HG02884 (cell line): ENCODE results near the gene SLC35E4.
"Not testable (repeated sequence)": the region's sequence is repeated elsewhere in the genome, so short reads cannot be mapped to it uniquely, and the experiment has no call there.

Experiments used
- ATAC-seq: cut with Tn5 transposase; IDR thresholded peaks from one replicate; pipeline ENCODE4 v1.9.1; 2021; ENCODE audit warnings: mild to moderate bottlenecking, moderate library complexity; ENCODE audit not compliant: unreplicated experiment

SLC35E4 gene, protein sequence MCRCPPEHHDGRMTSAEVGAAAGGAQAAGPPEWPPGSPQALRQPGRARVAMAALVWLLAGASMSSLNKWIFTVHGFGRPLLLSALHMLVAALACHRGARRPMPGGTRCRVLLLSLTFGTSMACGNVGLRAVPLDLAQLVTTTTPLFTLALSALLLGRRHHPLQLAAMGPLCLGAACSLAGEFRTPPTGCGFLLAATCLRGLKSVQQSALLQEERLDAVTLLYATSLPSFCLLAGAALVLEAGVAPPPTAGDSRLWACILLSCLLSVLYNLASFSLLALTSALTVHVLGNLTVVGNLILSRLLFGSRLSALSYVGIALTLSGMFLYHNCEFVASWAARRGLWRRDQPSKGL

DNA sequence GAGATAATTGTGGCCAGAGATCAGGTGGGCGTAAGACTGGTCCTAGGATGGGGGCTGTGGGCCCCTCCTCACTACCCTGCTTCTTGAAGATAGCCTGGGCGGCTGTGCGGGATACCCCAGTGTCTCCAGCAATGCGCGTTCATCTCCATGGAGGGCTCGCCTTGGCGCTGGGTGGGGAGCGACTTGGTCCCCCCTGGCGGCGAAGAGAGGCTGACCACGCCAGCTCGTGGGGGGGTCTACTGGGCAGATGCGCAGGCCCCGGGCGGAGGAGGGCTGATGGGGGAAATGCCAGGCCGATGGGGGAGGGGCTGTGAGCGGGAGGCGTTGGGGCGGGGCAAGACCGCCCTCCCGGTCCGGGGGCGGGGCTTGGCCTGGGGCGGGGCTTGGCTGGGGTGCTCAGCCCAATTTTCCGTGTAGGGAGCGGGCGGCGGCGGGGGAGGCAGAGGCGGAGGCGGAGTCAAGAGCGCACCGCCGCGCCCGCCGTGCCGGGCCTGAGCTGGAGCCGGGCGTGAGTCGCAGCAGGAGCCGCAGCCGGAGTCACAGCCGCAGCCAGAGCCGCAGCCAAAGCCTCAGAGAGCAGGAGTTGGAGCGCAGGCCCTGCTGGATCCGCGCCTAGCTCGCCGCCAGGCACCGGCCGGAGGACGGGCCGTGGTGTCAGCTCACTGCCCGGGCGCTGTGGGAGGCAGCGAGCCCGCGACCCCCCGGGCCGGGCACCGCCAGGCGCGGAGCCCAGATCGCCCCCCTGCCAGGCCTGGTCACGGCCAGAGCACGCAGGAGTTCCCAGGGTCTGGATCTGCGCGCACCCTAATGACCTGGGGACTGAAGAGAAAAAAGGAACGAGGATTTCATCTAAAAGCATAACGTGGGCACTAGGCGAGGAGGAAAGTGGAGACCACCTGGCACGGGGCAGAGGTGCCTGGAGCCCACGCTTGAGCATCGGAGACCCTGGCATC is at the start of gene SLC35E4:
SLC35E4 (plus strand) TSS at position 509 of the 953 bp plus-strand sequence. CDS start 670 bp downstream, outside the sequence.
- peak; percentile 51 for ATAC-seq

DNA sequence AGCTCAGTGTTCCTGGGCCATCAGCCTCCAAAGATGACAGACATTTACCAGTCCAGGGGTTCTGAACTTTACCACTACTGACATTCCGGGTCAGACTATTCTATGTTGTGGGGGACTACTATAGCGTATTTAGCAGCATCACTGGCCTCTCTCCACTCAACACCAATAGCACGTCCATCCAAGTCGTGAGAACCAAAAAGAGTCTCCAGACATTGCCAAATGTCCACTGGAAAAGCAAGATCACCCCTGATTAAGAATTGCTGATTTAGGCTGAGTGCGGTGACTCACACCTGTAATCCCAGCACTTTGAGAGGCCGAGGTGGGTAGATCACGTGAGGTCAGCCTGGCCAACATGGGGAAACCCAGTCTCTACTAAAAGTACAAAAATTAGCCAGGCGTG is 49.2 kb upstream of the SLC35E4 start:
- ATAC-seq: no peak

GRCh38 chr22:30591191-30591587 is 44.4 kb upstream of the SLC35E4 start:
- ATAC-seq: no peak

DNA sequence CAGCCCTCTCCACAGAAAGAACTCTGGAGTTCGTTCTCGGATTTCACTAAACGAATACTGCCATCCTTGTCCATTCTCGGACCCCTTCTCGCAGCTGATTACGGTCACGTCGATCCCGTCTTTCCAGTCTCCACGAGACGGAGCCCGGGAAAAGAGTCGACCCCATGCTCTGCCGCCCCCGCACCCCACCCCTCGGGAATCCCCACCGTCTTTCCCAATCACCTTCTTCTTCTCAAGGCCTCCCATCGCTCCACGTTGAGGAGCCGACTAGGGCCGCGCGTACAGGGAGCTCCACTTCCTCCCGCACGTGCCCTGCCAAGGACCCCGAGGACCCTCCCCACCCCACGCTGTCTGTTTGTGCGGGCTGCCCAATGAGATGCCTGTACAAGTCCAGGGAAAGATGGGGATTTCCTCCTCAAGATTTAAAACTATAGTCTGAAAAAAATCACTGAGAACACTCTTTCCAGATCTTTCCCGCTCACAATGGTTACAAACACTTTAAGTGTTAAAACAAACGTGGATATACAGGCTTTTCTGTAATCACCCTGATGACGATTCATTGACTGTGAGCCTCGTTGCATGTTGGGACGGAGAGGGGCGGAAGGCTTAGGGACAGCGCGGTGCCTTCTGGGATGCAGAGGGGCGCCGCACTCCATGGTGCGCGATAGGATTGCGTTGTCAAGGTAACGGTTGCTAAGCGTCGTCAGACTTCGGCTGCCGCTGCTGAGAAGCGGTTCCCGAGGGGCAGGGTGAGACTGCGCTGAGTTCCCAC is 43.8 kb upstream of the SLC35E4 start, which contains the start of gene PES1:
PES1 (minus strand) TSS at position 323 of the 772 bp plus-strand sequence; CDS start at position 246, 77 bp downstream.
- ATAC-seq: peak; percentile 87

- ATAC-seq: not testable (repeated sequence)
Measured at GRCh38 chr22:30592360-30592713, 43.2 kb upstream of the SLC35E4 start.

GRCh38 chr22:30596199-30596598 is 39.4 kb upstream of the SLC35E4 start:
- ATAC-seq: no peak

DNA sequence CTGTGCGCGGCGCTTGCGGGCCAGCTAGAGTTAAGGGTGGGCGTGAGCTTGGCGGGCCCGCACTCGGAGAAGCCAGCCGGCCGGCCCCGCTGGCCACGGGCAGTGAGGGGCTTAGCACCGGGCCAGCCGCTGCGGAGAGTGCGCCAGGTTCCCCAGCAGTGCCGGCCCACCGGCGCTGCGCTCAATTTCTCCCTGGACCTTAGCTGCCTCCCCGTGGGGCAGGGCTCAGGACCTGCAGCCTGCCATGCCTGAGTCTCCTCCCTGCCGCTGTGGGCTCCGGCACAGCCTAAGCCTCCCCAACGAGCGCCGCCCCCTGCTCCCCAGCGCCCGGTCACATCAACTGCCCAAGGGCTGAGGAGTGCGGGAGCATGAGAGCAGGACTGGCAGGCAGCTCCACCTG is 38.7 kb upstream of the SLC35E4 start:
- ATAC-seq: no peak

DNA sequence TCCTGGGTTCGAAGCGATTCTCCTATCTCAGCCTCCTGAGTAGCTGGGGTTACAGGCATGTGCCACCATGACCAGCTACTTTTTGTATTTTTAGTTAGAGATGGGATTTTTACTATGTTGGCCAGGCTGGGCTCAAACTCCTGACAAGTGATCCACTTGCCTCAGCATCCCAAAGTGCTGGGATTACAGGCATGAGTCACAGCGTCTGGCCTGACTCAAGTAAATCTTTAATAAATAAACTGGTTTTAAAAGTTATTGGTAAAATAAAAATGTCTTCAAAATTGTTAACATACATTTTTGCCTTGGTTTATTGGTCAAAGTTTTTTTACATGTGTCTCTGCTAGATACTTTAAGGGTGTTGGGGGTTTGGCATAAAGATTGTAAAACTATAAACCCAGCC is 36.6 kb upstream of the SLC35E4 start:
- ATAC-seq: no peak

GRCh38 chr22:30600921-30601320 is 34.7 kb upstream of the SLC35E4 start:
- ATAC-seq: no peak

- ATAC-seq: no peak
Measured at GRCh38 chr22:30601464-30601863, 34.1 kb upstream of the SLC35E4 start.

DNA sequence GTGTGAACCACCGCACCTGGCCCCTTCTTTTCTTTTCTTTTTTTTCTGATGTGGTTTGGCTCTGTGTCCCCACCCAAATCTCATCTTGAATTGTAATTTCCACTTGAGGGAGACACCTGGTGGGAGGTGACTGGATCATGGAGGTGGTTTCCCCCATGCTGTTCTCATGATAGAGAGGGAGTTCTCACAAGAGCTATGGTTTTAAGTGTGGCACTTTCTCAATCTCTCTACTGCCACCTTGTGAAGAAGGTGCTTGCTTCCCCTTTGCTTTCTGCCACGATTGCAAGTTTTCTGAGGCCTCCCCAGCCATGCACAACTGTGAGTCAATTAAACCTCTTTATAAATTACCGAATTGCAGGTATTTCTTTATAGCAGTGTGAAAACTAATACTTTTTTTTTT is 33.5 kb upstream of the SLC35E4 start:
- no peak for ATAC-seq

DNA sequence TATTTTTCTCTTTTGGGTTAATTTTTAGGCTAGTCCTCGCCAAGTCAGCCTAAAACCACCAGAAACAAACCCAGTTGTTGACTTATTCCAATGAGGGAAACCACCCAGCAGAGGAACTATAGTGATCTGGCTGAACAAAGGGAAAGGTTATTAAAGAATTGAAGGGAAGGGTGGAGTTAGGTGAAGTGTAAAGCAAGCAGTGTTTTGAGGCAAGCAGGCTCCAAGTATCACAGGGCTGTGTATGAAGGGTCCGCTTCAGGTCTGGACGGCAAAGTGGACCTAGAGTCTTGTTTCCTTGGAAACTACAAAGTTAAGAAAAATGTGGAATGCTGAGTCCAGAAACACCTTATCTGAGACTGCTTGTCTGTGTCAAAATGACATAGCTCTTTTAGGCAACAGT is 31.8 kb upstream of the SLC35E4 start:
- no peak for ATAC-seq

- no peak for ATAC-seq
Measured at GRCh38 chr22:30604723-30605122, 30.9 kb upstream of the SLC35E4 start.

- ATAC-seq: no peak
Measured at GRCh38 chr22:30605449-30606110, 30.0 kb upstream of the SLC35E4 start.

GRCh38 chr22:30606455-30607299 is 28.9 kb upstream of the SLC35E4 start, which contains the start of gene TCN2:
Gene TCN2 (plus strand): TSS chr22:30607174. CDS start chr22:30607332, 158 bp downstream.
- ATAC-seq: no peak

DNA sequence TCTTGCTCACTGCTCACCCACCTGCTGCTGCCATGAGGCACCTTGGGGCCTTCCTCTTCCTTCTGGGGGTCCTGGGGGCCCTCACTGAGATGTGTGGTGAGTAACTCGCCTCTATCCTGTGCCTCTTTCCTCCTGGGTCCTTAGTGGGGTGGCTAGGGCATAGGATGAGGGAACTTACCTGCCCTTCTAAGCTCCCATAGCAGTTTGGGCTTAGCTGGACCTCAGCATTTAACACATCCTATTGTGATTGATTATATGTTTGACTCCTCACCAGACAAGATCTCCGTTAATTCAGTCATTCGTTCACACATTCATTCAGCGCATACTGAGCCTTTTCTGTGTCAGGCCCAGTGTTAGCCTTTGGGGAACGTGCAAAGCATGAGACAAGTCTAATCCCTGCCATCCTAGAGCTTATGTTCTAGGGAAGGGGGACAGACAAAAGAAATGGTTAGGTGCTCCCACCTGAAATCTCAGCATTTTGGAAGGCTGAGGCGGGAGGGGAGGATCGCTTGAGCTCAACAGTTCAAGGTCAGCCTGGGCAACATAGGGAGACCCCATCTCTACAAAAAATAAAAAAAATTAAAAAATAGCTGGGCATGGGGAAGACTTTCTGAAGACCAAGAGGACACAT is 28.2 kb upstream of the SLC35E4 start:
- ATAC-seq: no peak

GRCh38 chr22:30607939-30608338 is 27.6 kb upstream of the SLC35E4 start:
- ATAC-seq: no peak

DNA sequence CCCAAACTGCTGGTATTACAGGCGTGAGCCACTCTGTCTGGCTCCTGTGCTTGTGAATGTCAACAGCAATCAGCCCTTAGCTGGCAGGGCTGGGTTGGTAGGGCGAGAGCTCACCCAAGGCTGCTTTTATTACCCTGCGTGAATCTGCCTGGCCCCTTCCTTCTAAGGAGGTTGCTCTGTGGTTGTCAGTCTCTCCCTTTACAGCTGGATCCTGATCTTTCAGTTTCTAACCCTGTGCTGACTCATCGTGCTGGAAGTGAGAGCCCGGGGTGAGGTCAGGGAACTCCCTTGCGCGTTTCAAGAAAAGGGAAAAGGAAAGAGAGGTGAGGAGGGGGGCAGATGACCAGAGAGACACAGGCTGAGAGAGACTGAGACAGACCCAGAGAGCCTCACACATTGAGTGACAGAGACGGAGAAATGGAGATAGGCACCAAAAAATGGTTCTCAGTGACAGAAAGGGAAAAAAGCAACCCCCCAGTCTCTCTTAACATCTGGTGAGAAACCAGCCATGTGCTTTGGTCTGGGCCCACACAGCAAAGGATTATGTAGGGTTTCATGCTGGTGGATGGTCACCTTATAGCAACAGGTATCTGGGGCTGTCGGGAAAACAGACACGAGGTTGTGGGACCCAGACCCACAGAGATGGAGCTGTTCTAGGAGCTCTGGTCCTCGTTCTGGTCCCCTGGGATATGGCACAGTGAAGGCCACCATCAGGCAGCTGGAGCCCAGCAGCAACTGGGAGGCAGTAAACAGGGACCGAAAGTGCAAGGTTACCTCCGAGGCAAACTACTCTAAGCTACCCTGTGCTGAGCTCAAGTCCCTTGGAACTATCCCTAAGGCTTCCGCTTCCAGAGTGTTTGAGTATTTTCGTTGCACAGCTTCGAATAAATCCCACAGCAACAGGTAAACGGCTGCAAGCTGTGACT is 26.1 kb upstream of the SLC35E4 start:
- ATAC-seq: no peak
